GM19193 (cell line): Measurements from ENCODE around the gene RAMP3.

Experiments
- POLR2A ChIP-seq: IDR thresholded peaks from 4 replicates; pipeline ENCODE4 v1.6.1; 2011; ENCODE audit not compliant: insufficient read depth, insufficient read length; ENCODE audit errors: extremely low read depth

The RAMP3 gene

DNA sequence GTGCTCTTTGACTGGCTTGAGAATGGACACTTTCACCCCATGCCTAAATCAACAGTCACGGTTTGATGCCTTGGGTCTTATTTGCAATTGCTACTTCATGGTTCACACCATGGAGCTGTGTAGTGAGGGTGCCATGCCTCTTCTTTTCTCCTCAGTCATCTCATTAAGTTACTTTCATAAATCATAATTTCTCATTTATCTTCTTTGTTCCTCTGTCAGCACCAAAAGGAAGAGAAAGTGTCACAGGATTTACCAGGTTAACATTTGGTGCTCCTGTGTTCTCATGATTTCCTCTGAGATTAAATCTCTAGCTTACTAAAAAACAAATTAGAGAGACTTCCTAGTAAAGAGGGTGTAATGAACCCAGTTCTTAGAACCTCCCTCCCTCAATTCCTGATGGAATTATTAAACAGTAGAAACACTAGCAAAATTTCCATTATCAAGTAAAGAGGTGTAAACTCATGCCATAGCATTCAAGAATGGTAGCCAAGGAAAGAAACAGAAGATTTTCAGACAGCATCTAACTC is 75.7 kb downstream of the RAMP3 start:
- TF ChIP-seq POLR2A, result no peak
